ENCODE data around the gene SLC4A1.

Gene SLC4A1

DNA sequence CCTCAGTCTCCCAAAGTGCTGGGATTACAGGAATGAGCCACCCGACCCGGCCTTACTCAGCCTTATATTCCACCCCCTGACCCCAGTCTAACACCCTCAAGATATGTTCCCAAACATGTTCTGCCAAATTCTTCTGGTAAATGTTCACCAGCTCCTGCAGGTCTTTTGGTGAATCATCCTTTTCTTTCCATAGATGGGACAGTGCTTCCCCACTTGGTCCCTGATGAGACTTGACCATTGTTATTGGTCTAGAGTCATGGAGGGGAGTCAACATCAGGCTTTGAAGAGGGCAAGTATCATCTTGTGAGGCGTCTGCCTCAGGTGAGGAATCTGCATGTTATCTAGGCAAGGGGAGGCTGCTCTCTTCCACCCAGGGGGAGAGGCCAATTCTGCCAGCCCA lies 30.0 kb upstream of the SLC4A1 start:
- Histone ChIP-seq H3K27ac (no peak overlapping the region), H3K27me3 (replicated peaks) (no peaks in the 10 kb centered on the region), H3K4me3 (ENCODE audit: low read depth, low read length) (no peak overlapping the region), H3K36me3 (replicated peaks) (no peaks in the 10 kb centered on the region)
- TF ChIP-seq, protein P1, sequence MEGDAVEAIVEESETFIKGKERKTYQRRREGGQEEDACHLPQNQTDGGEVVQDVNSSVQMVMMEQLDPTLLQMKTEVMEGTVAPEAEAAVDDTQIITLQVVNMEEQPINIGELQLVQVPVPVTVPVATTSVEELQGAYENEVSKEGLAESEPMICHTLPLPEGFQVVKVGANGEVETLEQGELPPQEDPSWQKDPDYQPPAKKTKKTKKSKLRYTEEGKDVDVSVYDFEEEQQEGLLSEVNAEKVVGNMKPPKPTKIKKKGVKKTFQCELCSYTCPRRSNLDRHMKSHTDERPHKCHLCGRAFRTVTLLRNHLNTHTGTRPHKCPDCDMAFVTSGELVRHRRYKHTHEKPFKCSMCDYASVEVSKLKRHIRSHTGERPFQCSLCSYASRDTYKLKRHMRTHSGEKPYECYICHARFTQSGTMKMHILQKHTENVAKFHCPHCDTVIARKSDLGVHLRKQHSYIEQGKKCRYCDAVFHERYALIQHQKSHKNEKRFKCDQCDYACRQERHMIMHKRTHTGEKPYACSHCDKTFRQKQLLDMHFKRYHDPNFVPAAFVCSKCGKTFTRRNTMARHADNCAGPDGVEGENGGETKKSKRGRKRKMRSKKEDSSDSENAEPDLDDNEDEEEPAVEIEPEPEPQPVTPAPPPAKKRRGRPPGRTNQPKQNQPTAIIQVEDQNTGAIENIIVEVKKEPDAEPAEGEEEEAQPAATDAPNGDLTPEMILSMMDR (IDR thresholded peaks at IDR 0.05; ENCODE audit: low read depth, low read length, missing control alignments): no peak
- DNase-seq: no peak
- in situ Hi-C loops (cut with HindIII; ENCODE audit: low pct_ligation_motif_present, low sequenced_read_pairs): no loop called here

DNA sequence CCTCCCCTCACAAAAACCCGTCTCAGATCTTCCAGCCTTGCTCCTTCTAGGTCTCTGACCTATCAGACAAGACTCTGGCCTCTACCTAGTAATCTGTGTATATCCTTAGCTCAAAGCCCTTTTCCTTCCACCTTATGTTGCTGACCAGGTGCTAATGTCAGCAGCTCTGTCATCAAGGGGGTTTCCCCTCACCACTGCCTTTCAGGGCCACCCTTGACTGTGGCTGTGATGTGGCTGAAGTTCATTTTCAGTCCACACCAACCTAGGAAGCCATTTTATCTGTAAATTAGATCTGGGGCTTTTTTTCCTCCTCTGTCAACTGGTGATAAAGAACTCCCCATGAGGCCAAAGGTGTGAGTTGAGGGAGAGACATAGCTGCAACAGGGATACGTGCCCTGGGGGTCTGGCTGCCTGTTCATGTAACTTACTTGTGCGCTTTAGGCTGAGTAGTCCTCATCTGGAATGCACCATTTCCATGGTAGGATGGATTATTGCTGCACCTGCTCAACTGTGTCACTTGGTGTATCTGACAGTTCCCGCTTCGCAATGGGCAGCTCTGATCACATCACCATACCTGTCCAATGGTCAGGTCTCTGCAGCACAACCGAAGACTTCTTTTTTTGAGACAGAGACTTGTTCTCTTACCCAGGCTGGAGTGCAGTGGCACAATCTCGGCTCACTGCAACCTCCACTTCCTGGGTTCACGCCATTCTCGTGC lies 25.7 kb upstream of the SLC4A1 start:
- TF ChIP-seq, protein P1 (IDR thresholded peaks at IDR 0.05; ENCODE audit: low read depth, low read length, missing control alignments): no peak
- no peaks in the 10 kb centered on the region for H3K27me3 ChIP-seq (replicated peaks)
- no peaks in the 10 kb centered on the region for H3K36me3 ChIP-seq (replicated peaks)
- in situ Hi-C loops (cut with HindIII; ENCODE audit: low pct_ligation_motif_present, low sequenced_read_pairs): no loop called here
- H3K4me3 ChIP-seq (ENCODE audit: low read depth, low read length): no peak overlapping the region
- DNase-seq: no peak
- H3K27ac ChIP-seq: no peak overlapping the region

DNA sequence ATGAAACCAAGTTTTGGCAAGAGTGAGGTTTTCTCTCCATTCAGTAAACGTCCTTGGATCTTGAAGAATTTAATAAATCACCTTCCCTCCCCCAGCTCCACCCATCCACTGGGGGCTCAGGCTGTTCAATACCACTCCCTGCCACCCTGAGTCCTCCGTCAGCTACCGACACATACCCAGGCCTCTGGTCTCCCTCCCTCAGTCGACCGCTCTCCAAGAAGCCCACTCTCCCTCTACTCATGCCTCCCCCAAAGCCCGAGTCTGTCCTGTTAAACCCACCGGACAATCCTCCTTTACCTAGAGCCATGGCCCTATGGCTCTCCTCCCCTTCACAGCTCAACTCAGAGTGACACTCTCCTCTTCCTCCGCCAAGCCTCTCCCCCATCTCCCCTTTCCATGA lies 19.7 kb upstream of the SLC4A1 start:
- Histone ChIP-seq H3K27me3 (replicated peaks) (no peaks in the 10 kb centered on the region), H3K36me3 (replicated peaks) (no peaks in the 10 kb centered on the region), H3K4me3 (ENCODE audit: low read depth, low read length) (no peak overlapping the region), H3K27ac (no peak overlapping the region)
- in situ Hi-C loops (cut with HindIII; ENCODE audit: low pct_ligation_motif_present, low sequenced_read_pairs): no loop called here
- TF ChIP-seq, protein P1 (IDR thresholded peaks at IDR 0.05; ENCODE audit: low read depth, low read length, missing control alignments): no peak
- no peak for DNase-seq

DNA sequence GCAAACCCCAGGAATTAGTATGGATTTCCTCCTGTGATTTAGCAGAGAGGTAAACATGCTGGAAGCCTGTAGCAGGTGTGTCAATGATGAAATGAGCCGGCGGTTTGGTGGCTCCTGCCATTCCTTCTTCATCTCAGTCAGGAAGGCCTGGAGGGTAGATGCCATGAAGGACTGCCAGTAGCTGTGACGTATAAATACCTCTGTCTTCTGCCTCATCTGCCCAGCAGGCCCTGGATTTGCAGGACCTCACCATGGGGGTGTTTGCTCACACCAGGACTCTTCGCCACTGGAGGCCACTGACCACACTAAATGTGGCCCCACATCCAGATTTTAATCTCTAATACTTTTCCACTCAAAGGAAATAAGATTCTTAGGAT lies 16.1 kb upstream of the SLC4A1 start:
- no peak for DNase-seq
- Histone ChIP-seq H3K27me3 (replicated peaks) (no peaks in the 10 kb centered on the region), H3K36me3 (replicated peaks) (no peaks in the 10 kb centered on the region), H3K4me3 (ENCODE audit: low read depth, low read length) (no peak overlapping the region), H3K27ac (no peak overlapping the region)
- TF ChIP-seq, protein P1 (IDR thresholded peaks at IDR 0.05; ENCODE audit: low read depth, low read length, missing control alignments): no peak
- in situ Hi-C loops (cut with HindIII; ENCODE audit: low pct_ligation_motif_present, low sequenced_read_pairs): no loop called here

DNA sequence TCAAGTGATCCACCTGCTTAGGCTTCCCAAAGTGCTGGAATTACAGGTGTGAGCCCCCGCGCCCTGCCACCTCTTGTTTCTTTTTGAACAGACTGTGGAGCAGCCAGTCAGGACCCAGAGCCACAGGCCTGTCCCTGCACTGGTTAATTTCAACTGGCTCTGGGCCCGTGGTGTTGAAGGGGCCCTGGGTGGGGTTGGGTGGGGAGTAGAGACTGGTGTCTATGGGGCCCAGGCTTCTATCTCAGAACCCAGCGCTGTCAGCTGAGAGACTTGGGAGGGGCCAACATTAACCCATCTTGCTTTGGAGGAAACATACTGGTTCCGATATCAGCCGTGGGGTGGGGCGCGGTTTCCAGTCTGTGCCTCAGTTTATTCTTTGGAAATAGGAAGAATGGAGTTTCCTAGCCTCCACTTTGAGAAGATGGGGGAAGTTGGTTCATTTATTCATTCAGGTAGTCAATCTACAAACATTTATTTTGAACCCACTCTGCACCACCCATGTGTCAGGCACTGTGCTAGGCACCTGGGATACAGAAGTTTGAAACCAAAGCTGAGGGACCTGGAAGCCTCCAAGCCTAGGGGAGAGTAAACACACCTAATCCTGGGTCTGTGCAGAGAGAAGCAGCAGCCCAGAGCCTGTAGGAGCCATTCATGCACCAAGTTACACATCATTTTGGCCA lies 15.5 kb upstream of the SLC4A1 start:
- H3K27me3 ChIP-seq (replicated peaks): no peaks in the 10 kb centered on the region

More for the DNA sequence above, 15.5 kb upstream of the SLC4A1 start:
- Histone ChIP-seq H3K36me3 (replicated peaks) (no peaks in the 10 kb centered on the region), H3K27ac (no peak overlapping the region), H3K4me3 (ENCODE audit: low read depth, low read length) (no peak overlapping the region)
- TF ChIP-seq, protein P1 (IDR thresholded peaks at IDR 0.05; ENCODE audit: low read depth, low read length, missing control alignments): no peak
- in situ Hi-C loops (cut with HindIII; ENCODE audit: low pct_ligation_motif_present, low sequenced_read_pairs): no loop called here
- no peak for DNase-seq
